Smooth muscle cell (in vitro differentiated cells): ENCODE measurements around the gene FNDC3B. TPM values are rescaled to one million over a fixed set of nuclear protein-coding genes. Genes with fewer than 3 reads are reported as not detected.
A peak's percentile ranks its signal among the peaks of the same experiment; 100 is the strongest.

ENCODE experiments used
- DNase-seq: peaks from one replicate; lab custom pipeline; 2025; ENCODE audit not compliant: unreplicated experiment; lab: John Stamatoyannopoulos, UW
- H2AFZ ChIP-seq: fragments of 200-600 bp; sonication (generic); 2 replicates; pipeline ENCODE4 v1.6.0; 2016; ENCODE audit warnings: antibody characterized with exemption, low read depth, mild to moderate bottlenecking
- H3F3A ChIP-seq: fragments of 200-600 bp; sonication (generic); 2 replicates; pipeline ENCODE4 v1.6.0; 2017; ENCODE audit warnings: antibody characterized with exemption, low read depth
- H3K27ac ChIP-seq: fragments of 200-600 bp; sonication (generic); 2 replicates; pipeline ENCODE4 v1.5.1; 2016; ENCODE audit warnings: low read depth, mild to moderate bottlenecking
- H3K27me3 ChIP-seq: fragments of 200-600 bp; sonication (generic); 2 replicates; pipeline ENCODE4 v1.6.1; 2016; ENCODE audit warnings: low read depth, mild to moderate bottlenecking
- H3K36me3 ChIP-seq: fragments of 200-600 bp; sonication (generic); 2 replicates; pipeline ENCODE4 v1.5.1; 2016; ENCODE audit warnings: low read depth
- H3K4me1 ChIP-seq: fragments of 200-600 bp; sonication (generic); 2 replicates; pipeline ENCODE4 v1.5.1; 2016; ENCODE audit warnings: low read depth
- H3K4me2 ChIP-seq: fragments of 200-600 bp; sonication (generic); 2 replicates; pipeline ENCODE4 v1.6.0; 2016; ENCODE audit warnings: mild to moderate bottlenecking
- H3K4me3 ChIP-seq: fragments of 200-600 bp; sonication (generic); 2 replicates; pipeline ENCODE4 v1.5.1; 2016; ENCODE audit warnings: mild to moderate bottlenecking
- H3K79me2 ChIP-seq: fragments of 200-600 bp; sonication (generic); 2 replicates; pipeline ENCODE4 v1.6.0; 2016; ENCODE audit warnings: low read depth, mild to moderate bottlenecking
- H3K9ac ChIP-seq: fragments of 200-600 bp; sonication (generic); 2 replicates; pipeline ENCODE4 v1.6.0; 2016; ENCODE audit warnings: low read depth
- H3K9me3 ChIP-seq: fragments of 200-600 bp; sonication (generic); replicated peaks from 2 replicates; pipeline ENCODE4 v1.5.1; 2016; ENCODE audit warnings: low read depth
- H4K20me1 ChIP-seq: fragments of 200-600 bp; sonication (generic); 2 replicates; pipeline ENCODE4 v1.6.0; 2016; ENCODE audit warnings: low read depth
- whole genome bisulfite sequencing: methylation state at CpG from one replicate; pipeline ENCODE4 v1.1.7; 2016; ENCODE audit warnings: low lambda C conversion rate; 5-methylcytosine and 5-hydroxymethylcytosine counted together
- polyA plus RNA-seq: library from polyadenylated mRNA; unstranded; fragments of >200 nt; fragmentation: Nextera tagmentation; extraction: Ambion mirVana; gene quantifications from 2 replicates; pipeline ENCODE4 v1.2.1, GENCODE V29; 2016
- total RNA-seq: library from RNA; depleted of rRNA; stranded (reverse); fragments of >200 nt; gene quantifications from 2 replicates; pipeline ENCODE4 v1.2.3, GENCODE V29; 2014
- TF ChIP-seq, protein P1 (sequence below): fragments of 200-600 bp; sonication (generic); IDR thresholded peaks from 2 replicates; pipeline ENCODE4 v1.5.1; 2017; ENCODE audit warnings: borderline replicate concordance, mild to moderate bottlenecking, antibody characterized with exemption; ENCODE audit not compliant: insufficient read depth, poor library complexity, severe bottlenecking

The FNDC3B gene
- total and polyA plus RNA-seq, 2 experiments from 2014 or later: 149 to 294 TPM

- TF ChIP-seq, protein P1, sequence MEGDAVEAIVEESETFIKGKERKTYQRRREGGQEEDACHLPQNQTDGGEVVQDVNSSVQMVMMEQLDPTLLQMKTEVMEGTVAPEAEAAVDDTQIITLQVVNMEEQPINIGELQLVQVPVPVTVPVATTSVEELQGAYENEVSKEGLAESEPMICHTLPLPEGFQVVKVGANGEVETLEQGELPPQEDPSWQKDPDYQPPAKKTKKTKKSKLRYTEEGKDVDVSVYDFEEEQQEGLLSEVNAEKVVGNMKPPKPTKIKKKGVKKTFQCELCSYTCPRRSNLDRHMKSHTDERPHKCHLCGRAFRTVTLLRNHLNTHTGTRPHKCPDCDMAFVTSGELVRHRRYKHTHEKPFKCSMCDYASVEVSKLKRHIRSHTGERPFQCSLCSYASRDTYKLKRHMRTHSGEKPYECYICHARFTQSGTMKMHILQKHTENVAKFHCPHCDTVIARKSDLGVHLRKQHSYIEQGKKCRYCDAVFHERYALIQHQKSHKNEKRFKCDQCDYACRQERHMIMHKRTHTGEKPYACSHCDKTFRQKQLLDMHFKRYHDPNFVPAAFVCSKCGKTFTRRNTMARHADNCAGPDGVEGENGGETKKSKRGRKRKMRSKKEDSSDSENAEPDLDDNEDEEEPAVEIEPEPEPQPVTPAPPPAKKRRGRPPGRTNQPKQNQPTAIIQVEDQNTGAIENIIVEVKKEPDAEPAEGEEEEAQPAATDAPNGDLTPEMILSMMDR: no peak
These were observed 123.9 kb downstream of the FNDC3B start for GRCh38 chr3:172163320-172163719.

GRCh38 chr3:172164620-172165362 lies 125.4 kb downstream of the FNDC3B start:
- DNase-seq: no peak
- TF ChIP-seq, protein P1: no peak
- Histone ChIP-seq H3K9ac (no peak overlapping the region), H3K4me2 (peak overlapping the region; percentile 15), H3K27me3 (no peaks in the 10 kb centered on the region), H3K9me3 (no peaks in the 10 kb centered on the region), H3K4me1 (peaks cover 21% of the 10 kb centered on the region), H3K79me2 (peaks cover 100% of the 10 kb centered on the region), H4K20me1 (peaks cover 100% of the 10 kb centered on the region), H2AFZ (no peak overlapping the region), H3K27ac (peak overlapping the region; percentile 99), H3K4me3 (no peak overlapping the region), H3F3A (peaks cover 43% of the 10 kb centered on the region), H3K36me3 (no peaks in the 10 kb centered on the region)
- 89% methylated on average over 6 of the region's 6 CpGs for WGBS

More at GRCh38 chr3:172163320-172163719, 123.9 kb downstream of the FNDC3B start:
- peaks cover 16% of the 10 kb centered on the region for H3K4me1 ChIP-seq
- H3K9me3 ChIP-seq: no peaks in the 10 kb centered on the region
- peak overlapping the region; percentile 99 for H3K27ac ChIP-seq
- no peak overlapping the region for H3K9ac ChIP-seq
- H3K27me3 ChIP-seq: no peaks in the 10 kb centered on the region
- peaks cover 38% of the 10 kb centered on the region for H3F3A ChIP-seq
- peak overlapping the region; percentile 36 for H3K4me2 ChIP-seq
- no peak overlapping the region for H2AFZ ChIP-seq
- H3K36me3 ChIP-seq: no peaks in the 10 kb centered on the region
- peaks cover 100% of the 10 kb centered on the region for H4K20me1 ChIP-seq
- H3K4me3 ChIP-seq: no peak overlapping the region
- peaks cover 100% of the 10 kb centered on the region for H3K79me2 ChIP-seq
- DNase-seq: no peak
- WGBS: 94% methylated on average over 3 of the region's 3 CpGs

- peaks cover 24% of the 10 kb centered on the region for H3K4me1 ChIP-seq
- no peak overlapping the region for H3K4me3 ChIP-seq
- H3F3A ChIP-seq: peaks cover 38% of the 10 kb centered on the region
- DNase-seq: no peak
- H3K36me3 ChIP-seq: no peaks in the 10 kb centered on the region
- peak overlapping the region; percentile 15 for H3K4me2 ChIP-seq
- peaks cover 100% of the 10 kb centered on the region for H3K79me2 ChIP-seq
- H3K27me3 ChIP-seq: no peaks in the 10 kb centered on the region
- H3K9ac ChIP-seq: no peak overlapping the region
- peak overlapping the region; percentile 99 for H3K27ac ChIP-seq
- H2AFZ ChIP-seq: no peak overlapping the region
- TF ChIP-seq, protein P1: no peak
- H4K20me1 ChIP-seq: peaks cover 100% of the 10 kb centered on the region
- WGBS: 76% methylated on average over 6 of the region's 6 CpGs
- no peaks in the 10 kb centered on the region for H3K9me3 ChIP-seq
These were observed 126.9 kb downstream of the FNDC3B start for GRCh38 chr3:172166261-172166660.

DNA sequence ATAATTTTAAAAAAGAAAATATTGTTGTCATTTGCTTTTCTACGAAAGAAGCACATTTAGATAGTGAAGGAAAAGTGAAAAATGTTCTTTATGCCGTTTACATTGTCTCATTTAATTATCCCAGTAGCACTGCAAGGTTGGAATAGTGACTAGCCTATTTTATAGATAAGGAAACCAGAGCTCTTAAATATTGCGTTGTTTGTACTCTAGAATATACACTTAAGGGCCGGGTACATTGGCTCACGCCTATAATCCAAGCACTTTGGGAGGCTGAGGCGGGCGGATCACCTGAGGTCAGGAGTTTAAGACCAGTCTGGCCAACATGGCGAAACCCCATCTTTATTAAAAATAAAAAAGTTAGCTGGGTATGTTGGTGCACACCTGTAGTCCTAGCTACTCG lies 127.5 kb downstream of the FNDC3B start:
- no peak overlapping the region for H3K4me2 ChIP-seq
- no peak for DNase-seq
- H3K9ac ChIP-seq: no peak overlapping the region
- peaks cover 24% of the 10 kb centered on the region for H3K4me1 ChIP-seq
- H3K4me3 ChIP-seq: no peak overlapping the region
- peaks cover 100% of the 10 kb centered on the region for H4K20me1 ChIP-seq
- H3K79me2 ChIP-seq: peaks cover 100% of the 10 kb centered on the region
- 91% methylated on average over 9 of the region's 9 CpGs for WGBS
- no peaks in the 10 kb centered on the region for H3K9me3 ChIP-seq
- no peak overlapping the region for H2AFZ ChIP-seq
- H3K27ac ChIP-seq: peak overlapping the region; percentile 99
- TF ChIP-seq, protein P1: no peak
- no peaks in the 10 kb centered on the region for H3K36me3 ChIP-seq
- peaks cover 38% of the 10 kb centered on the region for H3F3A ChIP-seq
- no peaks in the 10 kb centered on the region for H3K27me3 ChIP-seq
